A204.1 (cell line): Measurements from ENCODE around the gene PACC1.
A peak's percentile ranks its signal among the peaks of the same experiment; 100 is the strongest.
"Not testable (repeated sequence)": the region's sequence is repeated elsewhere in the genome, so short reads cannot be mapped to it uniquely, and the experiment has no call there.

Experiments
- FAIRE-seq: peaks from 2 replicates; lab custom pipeline; 2012; peaks lifted over from hg19 to GRCh38; lab: Jason Lieb, UNC

PACC1 gene

GRCh38 chr1:212326541-212326940 lies 88.1 kb downstream of the PACC1 start:
- no peak for FAIRE-seq

DNA sequence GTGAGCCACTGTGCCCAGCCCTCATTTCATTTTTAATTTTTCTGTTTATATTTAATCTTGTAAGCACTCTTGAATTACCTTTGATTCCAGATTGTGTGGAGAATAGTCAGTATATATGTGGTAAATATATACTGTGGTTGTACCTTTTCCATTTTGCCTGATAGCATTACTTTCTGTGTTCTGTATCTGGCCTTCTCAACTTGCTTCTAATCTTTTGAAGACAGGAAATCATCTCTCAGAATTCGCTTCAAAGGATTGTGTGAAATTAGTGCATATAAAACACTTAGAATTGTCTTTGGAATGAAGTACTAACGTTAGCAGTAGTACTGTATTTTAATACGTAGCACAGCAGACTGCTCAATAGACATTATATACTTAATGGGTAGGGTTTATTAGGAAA lies 91.6 kb downstream of the PACC1 start:
- FAIRE-seq: no peak

GRCh38 chr1:212321031-212321430 lies 93.7 kb downstream of the PACC1 start:
- FAIRE-seq: not testable (repeated sequence)

- no peak for FAIRE-seq
Observed at GRCh38 chr1:212317916-212318315, 96.8 kb downstream of the PACC1 start.

- no peak for FAIRE-seq
Observed at GRCh38 chr1:212315907-212316306, 98.8 kb downstream of the PACC1 start.

DNA sequence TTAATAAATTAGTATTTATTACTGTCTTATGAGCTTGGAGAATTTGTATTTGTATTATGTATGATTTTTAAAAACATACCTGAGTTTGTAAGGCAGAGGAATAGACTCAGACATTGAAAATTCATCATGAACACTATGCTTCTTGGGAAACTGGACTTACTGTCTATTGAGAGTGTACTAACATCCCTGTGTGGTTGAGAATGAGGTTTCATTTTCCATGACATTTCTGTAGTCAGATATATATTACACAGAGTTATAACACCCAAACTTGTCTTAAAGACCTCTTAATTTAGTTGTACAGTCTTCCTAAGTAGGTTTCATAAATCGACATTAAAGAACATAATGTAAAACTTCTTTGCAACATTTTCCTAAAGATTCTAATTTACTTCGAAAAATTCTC lies 99.5 kb downstream of the PACC1 start:
- peak; percentile 51 for FAIRE-seq
